Brain pericyte (primary cell): ENCODE results near the gene SYVN1.
"Not testable (repeated sequence)": the region's sequence is repeated elsewhere in the genome, so short reads cannot be mapped to it uniquely, and the experiment has no call there.

Experiments used
- DNase-seq: peaks from one replicate; pipeline ENCODE4 v3.0.0-alpha.2; 2012; ENCODE audit warnings: low read depth, low spot score

SYVN1 gene

GRCh38 chr11:65151331-65151899 is 17.1 kb upstream of the SYVN1 start:
- no peak for DNase-seq

- peak; percentile 48 for DNase-seq
Observed at GRCh38 chr11:65150509-65151299, 16.4 kb upstream of the SYVN1 start.

GRCh38 chr11:65150131-65150508 is 15.8 kb upstream of the SYVN1 start:
- DNase-seq: not testable (repeated sequence)

- DNase-seq: no peak
Observed at GRCh38 chr11:65148657-65149056, 14.3 kb upstream of the SYVN1 start.

- DNase-seq: no peak
Observed at GRCh38 chr11:65147352-65148075, 13.2 kb upstream of the SYVN1 start.

GRCh38 chr11:65141896-65142494 is 7.7 kb upstream of the SYVN1 start:
- DNase-seq: no peak

- DNase-seq: no peak
Observed at GRCh38 chr11:65136515-65137096, 2.3 kb upstream of the SYVN1 start.

- DNase-seq: no peak
Observed at GRCh38 chr11:65135633-65136145, 1.4 kb upstream of the SYVN1 start.

- peak; percentile 82 for DNase-seq
Observed at GRCh38 chr11:65134952-65135632, 773 bp upstream of the SYVN1 start.

- DNase-seq: no peak
Observed at GRCh38 chr11:65133724-65134123, 595 bp downstream of the SYVN1 start.

GRCh38 chr11:65132988-65133700 is 1.2 kb downstream of the SYVN1 start:
- no peak for DNase-seq

GRCh38 chr11:65132238-65132987 is 1.9 kb downstream of the SYVN1 start:
- DNase-seq: no peak

GRCh38 chr11:65131895-65132237 is 2.5 kb downstream of the SYVN1 start:
- DNase-seq: no peak

- DNase-seq: no peak
Observed at GRCh38 chr11:65131417-65131776, 2.9 kb downstream of the SYVN1 start.

GRCh38 chr11:65130631-65131416 is 3.5 kb downstream of the SYVN1 start:
- no peak for DNase-seq

GRCh38 chr11:65129649-65130441 is 4.5 kb downstream of the SYVN1 start:
- no peak for DNase-seq

GRCh38 chr11:65128182-65129145 is 5.9 kb downstream of the SYVN1 start:
- DNase-seq: no peak
